ENCODE measurements around the gene ANO1. TPM values are rescaled to one million over a fixed set of nuclear protein-coding genes. Genes with fewer than 3 reads are reported as not detected.

ANO1 gene
- total RNA-seq, 1 experiment from 2014 or later, result 17.8 TPM

DNA sequence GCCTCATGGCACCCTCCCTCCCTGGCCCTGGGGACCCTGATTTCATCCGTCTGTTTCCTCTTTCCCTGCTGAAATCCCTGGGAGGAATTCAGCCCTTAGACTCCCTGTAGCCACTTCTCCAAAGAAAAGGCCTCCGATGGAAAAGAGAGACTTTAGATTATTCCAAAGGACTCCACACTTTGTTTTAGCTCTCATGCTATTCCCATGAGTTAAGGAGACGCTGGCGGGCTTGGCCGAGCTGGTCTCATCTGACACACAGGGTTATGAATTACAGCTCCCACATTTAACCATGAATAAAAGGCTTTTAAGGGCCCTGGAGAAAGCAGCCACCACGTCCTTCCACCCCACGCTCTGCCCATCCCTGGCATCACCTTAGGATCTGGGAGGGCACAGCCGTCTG is 57.0 kb downstream of the ANO1 start:
- Mint-ChIP-seq H3K4me1 (ENCODE audit: low read depth, unreplicated experiment) (peaks cover 6% of the 10 kb centered on the region), H3K9me3 (ENCODE audit: low read depth, unreplicated experiment) (no peaks in the 10 kb centered on the region), H3K4me3 (ENCODE audit: low read depth, unreplicated experiment) (no peak overlapping the region), H3K27me3 (ENCODE audit: unreplicated experiment) (no peaks in the 10 kb centered on the region), H3K36me3 (ENCODE audit: insufficient read depth, unreplicated experiment) (peaks cover 4% of the 10 kb centered on the region), H3K27ac (ENCODE audit: unreplicated experiment) (no peak overlapping the region)
- CTCF ChIA-PET, result interaction anchor here (0.6 kb wide), 1 partner anchor 190 kb away, joined by 3 read pairs; no protein-coding TSS in a partner anchor
- no peak for TF ChIP-seq CTCF (IDR thresholded peaks at IDR 0.05; ENCODE audit: unreplicated experiment)
- BruUV-seq (replicated peaks), result no TSS peak
- intact Hi-C loops (cut with micrococcal nuclease; ENCODE audit: unreplicated experiment), result no loop called here
- DNase-seq, result no peak

- Mint-ChIP-seq H3K27ac (ENCODE audit: unreplicated experiment) (no peak overlapping the region), H3K4me3 (ENCODE audit: low read depth, unreplicated experiment) (no peak overlapping the region), H3K27me3 (ENCODE audit: unreplicated experiment) (no peaks in the 10 kb centered on the region), H3K9me3 (ENCODE audit: low read depth, unreplicated experiment) (no peaks in the 10 kb centered on the region), H3K4me1 (ENCODE audit: low read depth, unreplicated experiment) (peaks cover 11% of the 10 kb centered on the region), H3K36me3 (ENCODE audit: insufficient read depth, unreplicated experiment) (peaks cover 6% of the 10 kb centered on the region)
- CTCF ChIA-PET, result no interaction called here
- intact Hi-C loops (cut with micrococcal nuclease; ENCODE audit: unreplicated experiment), result no loop called here
- TF ChIP-seq CTCF (IDR thresholded peaks at IDR 0.05; ENCODE audit: unreplicated experiment), result no peak
- BruUV-seq (replicated peaks), result no TSS peak
- no peak for DNase-seq
Observed at GRCh38 chr11:70135625-70136059, 57.5 kb downstream of the ANO1 start.

- no peaks in the 10 kb centered on the region for H3K27me3 Mint-ChIP-seq (ENCODE audit: unreplicated experiment)
- H3K4me1 Mint-ChIP-seq (ENCODE audit: low read depth, unreplicated experiment), result peaks cover 23% of the 10 kb centered on the region
- TF ChIP-seq CTCF (IDR thresholded peaks at IDR 0.05; ENCODE audit: unreplicated experiment), result no peak
- CTCF ChIA-PET, result no interaction called here
- peaks cover 6% of the 10 kb centered on the region for H3K36me3 Mint-ChIP-seq (ENCODE audit: insufficient read depth, unreplicated experiment)
- intact Hi-C loops (cut with micrococcal nuclease; ENCODE audit: unreplicated experiment), result no loop called here
- no peak overlapping the region for H3K4me3 Mint-ChIP-seq (ENCODE audit: low read depth, unreplicated experiment)
- H3K27ac Mint-ChIP-seq (ENCODE audit: unreplicated experiment), result no peak overlapping the region
- BruUV-seq (replicated peaks), result no TSS peak
- DNase-seq, result no peak
- H3K9me3 Mint-ChIP-seq (ENCODE audit: low read depth, unreplicated experiment), result no peaks in the 10 kb centered on the region
Observed at GRCh38 chr11:70137383-70137782, 59.3 kb downstream of the ANO1 start.

DNA sequence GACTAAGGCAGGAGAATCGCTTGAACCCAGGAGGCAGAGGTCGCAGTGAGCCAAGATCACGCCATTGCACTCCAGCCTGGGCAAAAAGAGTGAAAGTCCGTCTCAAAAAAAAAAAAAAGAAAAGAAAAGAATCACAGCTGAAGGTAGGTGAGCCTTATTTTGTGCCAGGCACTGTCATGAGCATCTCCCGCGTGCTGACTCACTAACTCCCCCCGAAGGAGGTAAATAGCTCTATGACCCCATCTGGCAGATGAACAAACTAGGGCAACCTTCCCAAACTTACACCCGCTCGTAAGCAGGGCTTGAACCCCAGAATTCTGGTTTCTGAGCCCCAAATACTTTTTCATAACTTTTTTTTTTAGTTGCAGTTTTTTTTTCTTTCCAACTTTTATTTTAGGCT is 60.3 kb downstream of the ANO1 start:
- no peak overlapping the region for H3K27ac Mint-ChIP-seq (ENCODE audit: unreplicated experiment)
- DNase-seq, result no peak
- intact Hi-C loops (cut with micrococcal nuclease; ENCODE audit: unreplicated experiment), result no loop called here
- BruUV-seq (replicated peaks), result no TSS peak
- TF ChIP-seq CTCF (IDR thresholded peaks at IDR 0.05; ENCODE audit: unreplicated experiment), result no peak
- no peaks in the 10 kb centered on the region for H3K27me3 Mint-ChIP-seq (ENCODE audit: unreplicated experiment)
- peaks cover 6% of the 10 kb centered on the region for H3K36me3 Mint-ChIP-seq (ENCODE audit: insufficient read depth, unreplicated experiment)
- no peak overlapping the region for H3K4me3 Mint-ChIP-seq (ENCODE audit: low read depth, unreplicated experiment)
- no peaks in the 10 kb centered on the region for H3K9me3 Mint-ChIP-seq (ENCODE audit: low read depth, unreplicated experiment)
- CTCF ChIA-PET, result no interaction called here
- H3K4me1 Mint-ChIP-seq (ENCODE audit: low read depth, unreplicated experiment), result peaks cover 26% of the 10 kb centered on the region
